ENCODE measurements around the gene NDE1. TPM values are rescaled to one million over a fixed set of nuclear protein-coding genes. Genes with fewer than 3 reads are reported as not detected.

NDE1 gene
- total and polyA plus RNA-seq, 2 of the 8 experiments (the other 6 are each of a cell fraction or from before 2014, with no cell fraction given): 13.3 to 41.3 TPM

DNA sequence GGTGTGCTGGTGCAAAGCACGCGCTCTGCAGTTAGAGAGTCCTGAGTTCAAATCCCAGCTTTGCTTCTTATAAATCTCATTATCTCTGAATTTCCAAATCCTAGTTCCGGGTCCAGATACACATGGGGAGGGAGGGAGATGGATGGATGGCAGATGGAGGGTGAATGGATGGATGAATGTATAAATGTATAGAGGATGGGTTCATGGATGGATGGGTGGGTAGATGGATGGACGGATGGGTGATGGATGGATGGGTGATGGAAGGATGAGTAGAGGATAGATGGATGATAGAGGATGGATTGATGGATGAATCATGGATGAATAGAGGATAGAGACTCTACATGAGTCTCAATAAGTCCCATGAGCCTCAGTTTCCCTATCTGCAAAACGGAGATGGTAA, 116.9 kb downstream of the NDE1 start (continued):
- no peak for TF ChIP-seq MAFK (IDR thresholded peaks at IDR 0.05; ENCODE audit: low read depth, low read length)
- no peak for TF ChIP-seq CHD2 (IDR thresholded peaks at IDR 0.05; ENCODE audit: low read length)

All from H1 (cell line).